Esophagus muscularis mucosa (tissue), 4 donors: Measurements from ENCODE around the gene VPS35. TPM values are rescaled to one million over a fixed set of nuclear protein-coding genes. Genes with fewer than 3 reads are reported as not detected.

ENCODE experiments used
- DNase-seq: peaks from one replicate; pipeline ENCODE4 v3.0.0-alpha.2; 2017; ENCODE audit errors: extremely low spot score
- H3K27ac ChIP-seq, 4 donors: fragments of 200-600 bp; sonication (generic); replicated peaks in 1 of 4; 1 replicate in 3 of 4; 2 replicates in 1 of 4; pipeline ENCODE4 v1.5.1; 2016 to 2019; ENCODE audit warnings: mild to moderate bottlenecking in 1 of 4
- H3K27me3 ChIP-seq, 4 donors: fragments of 200-600 bp; sonication (generic); one replicate each; pipeline versions ENCODE4 v1.5.1 to v1.6.0; 2016 to 2019
- H3K36me3 ChIP-seq, 4 donors: fragments of 200-600 bp; sonication (generic); one replicate each; pipeline ENCODE4 v1.5.1; 2016 to 2019
- H3K4me1 ChIP-seq, 4 donors: fragments of 200-600 bp; sonication (generic); one replicate each; pipeline ENCODE4 v1.5.1; 2016 to 2019
- H3K4me3 ChIP-seq, 4 donors: fragments of 200-600 bp; sonication (generic); 1 replicate in 2 of 4; 2 replicates in 2 of 4; pipeline ENCODE4 v1.5.1; 2016 to 2019; ENCODE audit warnings: mild to moderate bottlenecking in 4 of 4, moderate library complexity in 1 of 4
- H3K9me3 ChIP-seq, 4 donors: fragments of 200-600 bp; sonication (generic); 1 replicate in 3 of 4; 2 replicates in 1 of 4; pipeline ENCODE4 v1.5.1; 2016 to 2019
- EP300 ChIP-seq: sonication (generic); formaldehyde crosslinking; IDR thresholded peaks from one replicate; pipeline ENCODE4 v1.6.1; 2017; ENCODE audit warnings: antibody characterized with exemption
- POLR2A ChIP-seq: fragments of 450-650 bp; IDR thresholded peaks from one replicate; pipeline ENCODE4 v1.6.1; 2017; ENCODE audit warnings: antibody characterized with exemption, moderate library complexity, mild to moderate bottlenecking, low read depth
- POLR2AphosphoS5 ChIP-seq, 2 donors: sonication (generic); formaldehyde crosslinking; IDR thresholded peaks; one replicate each; pipeline ENCODE4 v1.6.1; 2017; ENCODE audit warnings: antibody characterized with exemption in 2 of 2
- WGBS: methylation state at CpG from one replicate; pipeline ENCODE4 v1.1.5; 2018; 5-methylcytosine and 5-hydroxymethylcytosine counted together
- intact Hi-C: fragments of 100-400 bp; cut with DNase I; formaldehyde crosslinking; loops from one replicate; pipeline ENCODE4 v1.15.1; 2023
- total RNA-seq, 4 donors: library from RNA; depleted of rRNA; stranded (reverse); fragments of >200 nt; gene quantifications; one replicate each; pipeline versions ENCODE4 v1.1.0 to v1.2.1, GENCODE V29; 2016
- TF ChIP-seq, protein P1 (sequence below), 3 experiments: fragments of 200-600 bp in 2 of 3; fragments of 450-650 bp in 1 of 3; sonication (generic) in 2 of 3; IDR thresholded peaks; one replicate each; pipeline ENCODE4 v1.5.1; 2017 to 2019; ENCODE audit warnings: antibody characterized with exemption in 3 of 3, mild to moderate bottlenecking in 2 of 3, moderate library complexity in 1 of 3

Gene VPS35
- total RNA-seq, 4 donors from 2014 or later, result 58.7 to 100 (median 67.3) TPM

DNA sequence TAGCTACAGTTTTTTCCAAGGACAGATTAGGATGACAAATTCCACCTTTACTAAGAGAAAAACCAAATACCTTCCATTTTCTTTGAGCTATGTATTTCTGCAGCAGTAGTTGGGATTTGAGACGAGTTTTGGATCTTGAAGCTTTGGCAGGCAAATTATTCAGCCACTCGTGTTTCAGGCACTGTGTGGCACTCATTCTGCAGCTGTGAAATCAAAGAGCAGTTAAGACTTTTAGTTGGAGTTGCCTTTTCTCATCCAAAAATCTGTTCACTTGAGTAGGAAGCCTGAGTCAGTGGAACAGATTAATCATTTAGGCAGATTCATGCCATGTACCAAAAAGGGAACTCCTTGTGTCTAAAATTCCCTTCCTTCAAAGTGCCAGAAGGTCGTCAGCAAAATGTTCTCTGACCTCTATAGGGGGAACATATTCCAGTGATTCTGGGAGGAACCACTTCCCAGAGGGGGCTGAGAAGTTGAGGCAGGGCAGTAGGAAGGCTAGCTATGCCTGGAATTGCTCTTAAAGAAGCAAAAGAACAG is 20.6 kb upstream of the VPS35 start:
- intact Hi-C loops, result no loop called here
- peaks cover 0 to 23% (median 0%) of the 10 kb centered on the region in 4 donors for H3K4me1 ChIP-seq
- H3K4me3 ChIP-seq, result no peak overlapping the region
- H3K27me3 ChIP-seq, result no peaks in the 10 kb centered on the region
- DNase-seq, result no peak
- H3K9me3 ChIP-seq, result no peaks in the 10 kb centered on the region
- whole genome bisulfite sequencing, result 19% methylated on average over 3 of the region's 3 CpGs
- peaks cover 0 to 61% (median 0%) of the 10 kb centered on the region in 4 donors for H3K36me3 ChIP-seq
- no peak for TF ChIP-seq POLR2AphosphoS5 (IDR thresholded peaks at IDR 0.05)
- no peak for TF ChIP-seq EP300
- TF ChIP-seq, protein P1, sequence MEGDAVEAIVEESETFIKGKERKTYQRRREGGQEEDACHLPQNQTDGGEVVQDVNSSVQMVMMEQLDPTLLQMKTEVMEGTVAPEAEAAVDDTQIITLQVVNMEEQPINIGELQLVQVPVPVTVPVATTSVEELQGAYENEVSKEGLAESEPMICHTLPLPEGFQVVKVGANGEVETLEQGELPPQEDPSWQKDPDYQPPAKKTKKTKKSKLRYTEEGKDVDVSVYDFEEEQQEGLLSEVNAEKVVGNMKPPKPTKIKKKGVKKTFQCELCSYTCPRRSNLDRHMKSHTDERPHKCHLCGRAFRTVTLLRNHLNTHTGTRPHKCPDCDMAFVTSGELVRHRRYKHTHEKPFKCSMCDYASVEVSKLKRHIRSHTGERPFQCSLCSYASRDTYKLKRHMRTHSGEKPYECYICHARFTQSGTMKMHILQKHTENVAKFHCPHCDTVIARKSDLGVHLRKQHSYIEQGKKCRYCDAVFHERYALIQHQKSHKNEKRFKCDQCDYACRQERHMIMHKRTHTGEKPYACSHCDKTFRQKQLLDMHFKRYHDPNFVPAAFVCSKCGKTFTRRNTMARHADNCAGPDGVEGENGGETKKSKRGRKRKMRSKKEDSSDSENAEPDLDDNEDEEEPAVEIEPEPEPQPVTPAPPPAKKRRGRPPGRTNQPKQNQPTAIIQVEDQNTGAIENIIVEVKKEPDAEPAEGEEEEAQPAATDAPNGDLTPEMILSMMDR (IDR thresholded peaks at IDR 0.05), result no peak
- no peak for TF ChIP-seq POLR2A
- no peak overlapping the region for H3K27ac ChIP-seq

DNA sequence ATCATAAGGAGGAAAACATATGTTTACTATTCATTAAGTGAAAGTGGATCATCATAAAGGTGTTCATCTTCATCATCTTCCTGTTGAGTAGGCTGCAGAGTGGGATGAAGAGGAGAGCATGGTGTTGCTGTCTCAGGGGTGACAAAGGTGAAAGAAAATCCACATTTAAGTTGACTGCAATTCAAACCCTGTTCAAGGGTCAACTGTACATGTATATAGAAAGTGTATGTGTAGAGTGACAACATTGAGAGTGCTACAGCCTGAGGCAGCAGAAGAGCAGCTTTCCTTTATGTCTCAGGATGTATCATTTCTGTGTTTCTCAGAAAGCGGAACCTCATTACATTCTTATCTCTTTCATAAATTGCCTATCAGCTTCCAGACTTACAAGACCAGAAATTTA is 17.7 kb upstream of the VPS35 start:
- H3K4me3 ChIP-seq, result no peak overlapping the region
- H3K36me3 ChIP-seq, result peaks cover 0 to 80% (median 0%) of the 10 kb centered on the region in 4 donors
- H3K4me1 ChIP-seq, result peaks cover 0 to 7% (median 0%) of the 10 kb centered on the region in 4 donors
- WGBS, result 0% methylated on average over 1 of the region's 1 CpG
- no peak for DNase-seq
- intact Hi-C loops, result no loop called here
- no peak overlapping the region for H3K27ac ChIP-seq
- H3K9me3 ChIP-seq, result no peaks in the 10 kb centered on the region
- TF ChIP-seq EP300 (no peak), POLR2A (no peak), POLR2AphosphoS5 (IDR thresholded peaks at IDR 0.05) (no peak)
- TF ChIP-seq, protein P1 (IDR thresholded peaks at IDR 0.05), result no peak
- H3K27me3 ChIP-seq, result no peaks in the 10 kb centered on the region

DNA sequence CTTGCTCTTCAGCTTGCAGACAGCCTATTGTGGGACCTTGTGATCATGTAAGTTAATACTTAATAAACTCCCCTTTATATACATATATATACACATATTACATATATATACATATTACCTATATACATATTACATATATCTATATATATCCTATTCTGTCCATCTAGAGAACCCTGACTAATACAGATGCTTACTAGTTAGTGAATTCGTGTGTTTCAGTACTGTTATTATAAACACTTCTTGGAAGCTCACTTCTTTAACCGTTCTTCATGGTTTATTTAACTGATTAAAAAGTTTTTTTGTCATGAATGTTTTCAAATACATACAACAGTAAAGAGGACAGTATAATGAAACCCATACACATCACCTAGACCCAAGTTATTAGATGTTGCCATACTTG is 13.1 kb upstream of the VPS35 start:
- no peak for TF ChIP-seq POLR2A
- TF ChIP-seq POLR2AphosphoS5 (IDR thresholded peaks at IDR 0.05), result no peak
- no peak for TF ChIP-seq EP300
- TF ChIP-seq, protein P1 (IDR thresholded peaks at IDR 0.05), result no peak
- intact Hi-C loops, result no loop called here
- peaks cover 0 to 56% (median 0%) of the 10 kb centered on the region in 4 donors for H3K36me3 ChIP-seq
- no peak overlapping the region for H3K27ac ChIP-seq
- H3K9me3 ChIP-seq, result no peaks in the 10 kb centered on the region
- no peaks in the 10 kb centered on the region for H3K4me1 ChIP-seq
- no peaks in the 10 kb centered on the region for H3K27me3 ChIP-seq
- WGBS, result 86% methylated on average over 2 of the region's 2 CpGs
- no peak for DNase-seq
- no peak overlapping the region for H3K4me3 ChIP-seq

DNA sequence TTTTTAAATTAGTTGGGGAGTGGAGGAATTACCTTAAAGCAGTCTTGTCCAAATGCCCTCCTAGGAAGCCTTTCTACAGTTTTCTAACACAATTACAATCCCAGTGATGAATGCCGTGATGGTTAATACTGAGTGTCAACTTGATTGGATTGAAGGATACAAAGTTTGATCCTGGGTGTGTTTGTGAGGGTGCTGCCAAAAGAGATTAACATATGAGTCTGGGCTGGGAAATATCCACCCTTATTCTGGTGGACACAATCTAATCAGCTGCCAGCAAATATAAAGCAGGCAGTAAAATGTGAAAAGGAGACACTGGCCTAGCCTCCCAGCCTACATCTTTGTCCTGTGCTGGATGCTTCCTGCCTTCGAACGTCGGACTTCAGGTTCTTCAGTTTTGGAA is 12.6 kb upstream of the VPS35 start:
- H3K9me3 ChIP-seq, result no peaks in the 10 kb centered on the region
- H3K27me3 ChIP-seq, result no peaks in the 10 kb centered on the region
- WGBS, result 94% methylated on average over 4 of the region's 4 CpGs
- H3K4me1 ChIP-seq, result peaks cover 0 to 1% (median 0%) of the 10 kb centered on the region in 4 donors
- H3K27ac ChIP-seq, result no peak overlapping the region
- DNase-seq, result no peak
- no peak overlapping the region for H3K4me3 ChIP-seq
- peaks cover 0 to 52% (median 0%) of the 10 kb centered on the region in 4 donors for H3K36me3 ChIP-seq
- TF ChIP-seq, protein P1 (IDR thresholded peaks at IDR 0.05), result no peak
- TF ChIP-seq POLR2A (no peak), POLR2AphosphoS5 (IDR thresholded peaks at IDR 0.05) (no peak)
- intact Hi-C loops, result no loop called here

DNA sequence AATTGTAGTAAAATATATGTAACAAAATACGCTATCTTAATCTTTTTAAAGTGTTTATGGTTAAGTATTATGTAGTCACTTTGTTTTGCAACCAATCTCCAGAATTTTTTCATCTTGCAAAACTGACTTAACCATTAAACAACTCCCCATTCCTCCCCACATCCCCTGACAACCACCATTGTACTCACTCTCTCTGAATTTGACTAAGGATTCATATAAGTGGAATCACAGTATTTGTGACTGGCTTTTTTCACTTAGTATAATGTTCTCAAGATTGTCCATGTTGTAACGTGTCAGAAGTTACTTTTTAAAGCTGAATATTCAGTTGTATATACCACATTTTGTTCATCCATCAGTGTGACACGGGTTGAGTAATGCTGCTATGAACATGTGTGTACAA is 11.1 kb upstream of the VPS35 start:
- H3K4me1 ChIP-seq, result peaks cover 0 to 7% (median 0%) of the 10 kb centered on the region in 4 donors
- H3K27me3 ChIP-seq, result no peaks in the 10 kb centered on the region
- DNase-seq, result no peak
- H3K9me3 ChIP-seq, result no peaks in the 10 kb centered on the region
- H3K36me3 ChIP-seq, result peaks cover 0 to 36% (median 0%) of the 10 kb centered on the region in 4 donors
- intact Hi-C loops, result no loop called here
- no peak overlapping the region for H3K4me3 ChIP-seq
- 98% methylated on average over 3 of the region's 3 CpGs for WGBS
- H3K27ac ChIP-seq, result no peak overlapping the region
- TF ChIP-seq, protein P1 (IDR thresholded peaks at IDR 0.05), result no peak
- TF ChIP-seq POLR2A, result no peak
- TF ChIP-seq POLR2AphosphoS5 (IDR thresholded peaks at IDR 0.05), result no peak
- no peak for TF ChIP-seq EP300
